ENCODE results near the gene CDH8. TPM values are rescaled to one million over a fixed set of nuclear protein-coding genes. Genes with fewer than 3 reads are reported as not detected.

The CDH8 gene
- total and polyA plus RNA-seq, 3 donors from 2014 or later, result 0.83 to 2.8 (median 0.87) TPM

- Histone ChIP-seq H3K9me3 (no peaks in the 10 kb centered on the region), H3K4me3 (no peak overlapping the region), H3K4me1 (no peaks in the 10 kb centered on the region), H3K27ac (no peak overlapping the region), H3K36me3 (ENCODE audit: low read depth, missing control alignments) (no peaks in the 10 kb centered on the region), H3K27me3 (no peaks in the 10 kb centered on the region)
- no peak for DNase-seq
- 66 to 88% methylated on average over 3 of the region's 3 CpGs for WGBS, 2 donors
- intact Hi-C loops (cut with DNase I; ENCODE audit: low total_unique reads), result no loop called here
- TF ChIP-seq CTCF (IDR thresholded peaks at IDR 0.05) (no peak), POLR2A (IDR thresholded peaks at IDR 0.05) (no peak)
These were observed 13.6 kb downstream of the CDH8 start for GRCh38 chr16:62022688-62023087.

GRCh38 chr16:62021161-62021581, 15.1 kb downstream of the CDH8 start:
- intact Hi-C loops (cut with DNase I; ENCODE audit: low total_unique reads), result no loop called here
- Histone ChIP-seq H3K27ac (no peak overlapping the region), H3K4me3 (no peak overlapping the region), H3K9me3 (no peaks in the 10 kb centered on the region), H3K4me1 (no peaks in the 10 kb centered on the region), H3K27me3 (no peaks in the 10 kb centered on the region), H3K36me3 (ENCODE audit: low read depth, missing control alignments) (no peaks in the 10 kb centered on the region)
- WGBS, 2 donors, result 39 to 57% methylated on average over 11 of the region's 11 CpGs
- TF ChIP-seq CTCF (IDR thresholded peaks at IDR 0.05) (no peak), POLR2A (IDR thresholded peaks at IDR 0.05) (no peak)
- no peak for DNase-seq

- Histone ChIP-seq H3K36me3 (ENCODE audit: low read depth, missing control alignments) (no peaks in the 10 kb centered on the region), H3K27me3 (no peaks in the 10 kb centered on the region), H3K4me1 (no peaks in the 10 kb centered on the region), H3K27ac (no peak overlapping the region), H3K9me3 (no peaks in the 10 kb centered on the region), H3K4me3 (no peak overlapping the region)
- intact Hi-C loops (cut with DNase I; ENCODE audit: low total_unique reads), result no loop called here
- DNase-seq, result no peak
- WGBS, 2 donors, result 27 to 51% methylated on average over 6 of the region's 6 CpGs
- TF ChIP-seq POLR2A (IDR thresholded peaks at IDR 0.05) (no peak), CTCF (IDR thresholded peaks at IDR 0.05) (no peak)
These were observed 15.6 kb downstream of the CDH8 start for GRCh38 chr16:62020681-62021080.

- H3K4me3 ChIP-seq, result no peak overlapping the region
- no peak overlapping the region for H3K27ac ChIP-seq
- 90 to 93% methylated on average over 1 of the region's 1 CpG for WGBS, 2 donors
- H3K4me1 ChIP-seq, result no peaks in the 10 kb centered on the region
- no peaks in the 10 kb centered on the region for H3K9me3 ChIP-seq
- intact Hi-C loops (cut with DNase I; ENCODE audit: low total_unique reads), result no loop called here
- no peak for DNase-seq
- TF ChIP-seq POLR2A (IDR thresholded peaks at IDR 0.05) (no peak), CTCF (IDR thresholded peaks at IDR 0.05) (no peak)
- H3K27me3 ChIP-seq, result no peaks in the 10 kb centered on the region
- H3K36me3 ChIP-seq (ENCODE audit: low read depth, missing control alignments), result no peaks in the 10 kb centered on the region
These were observed 16.4 kb downstream of the CDH8 start for GRCh38 chr16:62019851-62020250.

- H3K27me3 ChIP-seq, result no peaks in the 10 kb centered on the region
- WGBS, 2 donors, result 84 to 90% methylated on average over 15 of the region's 15 CpGs
- no peaks in the 10 kb centered on the region for H3K9me3 ChIP-seq
- H3K36me3 ChIP-seq (ENCODE audit: low read depth, missing control alignments), result no peaks in the 10 kb centered on the region
- TF ChIP-seq POLR2A (IDR thresholded peaks at IDR 0.05) (no peak), CTCF (IDR thresholded peaks at IDR 0.05) (no peak)
- no peaks in the 10 kb centered on the region for H3K4me1 ChIP-seq
- no peak overlapping the region for H3K4me3 ChIP-seq
- intact Hi-C loops (cut with DNase I; ENCODE audit: low total_unique reads), result no loop called here
- no peak for DNase-seq
- H3K27ac ChIP-seq, result no peak overlapping the region
These were observed 17.8 kb downstream of the CDH8 start for GRCh38 chr16:62018301-62019060.

Data from testis (tissue), 3 donors.